ENCODE results near the gene UPK2.

DNA sequence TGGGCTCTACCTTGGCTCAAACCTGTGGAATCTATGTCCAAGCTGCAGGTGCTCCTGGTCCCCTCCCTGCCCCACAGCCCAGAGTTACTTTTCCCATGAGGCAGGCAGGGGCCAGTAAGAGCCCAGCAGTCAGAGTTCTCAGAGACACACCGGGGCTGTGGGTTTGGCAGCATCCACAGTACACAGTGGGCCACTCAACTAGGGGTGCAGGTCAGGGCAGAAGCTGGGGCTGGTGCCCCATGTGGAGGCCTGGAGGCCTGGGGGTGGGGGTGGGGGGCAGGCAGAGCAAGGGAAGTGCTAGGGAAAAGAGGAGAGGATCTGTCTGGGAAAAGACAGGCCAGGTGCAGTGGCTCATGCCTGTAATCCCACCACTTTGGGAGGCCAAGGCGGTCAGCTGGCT is 2.5 kb downstream of the UPK2 start:
- TF ChIP-seq, protein P1, sequence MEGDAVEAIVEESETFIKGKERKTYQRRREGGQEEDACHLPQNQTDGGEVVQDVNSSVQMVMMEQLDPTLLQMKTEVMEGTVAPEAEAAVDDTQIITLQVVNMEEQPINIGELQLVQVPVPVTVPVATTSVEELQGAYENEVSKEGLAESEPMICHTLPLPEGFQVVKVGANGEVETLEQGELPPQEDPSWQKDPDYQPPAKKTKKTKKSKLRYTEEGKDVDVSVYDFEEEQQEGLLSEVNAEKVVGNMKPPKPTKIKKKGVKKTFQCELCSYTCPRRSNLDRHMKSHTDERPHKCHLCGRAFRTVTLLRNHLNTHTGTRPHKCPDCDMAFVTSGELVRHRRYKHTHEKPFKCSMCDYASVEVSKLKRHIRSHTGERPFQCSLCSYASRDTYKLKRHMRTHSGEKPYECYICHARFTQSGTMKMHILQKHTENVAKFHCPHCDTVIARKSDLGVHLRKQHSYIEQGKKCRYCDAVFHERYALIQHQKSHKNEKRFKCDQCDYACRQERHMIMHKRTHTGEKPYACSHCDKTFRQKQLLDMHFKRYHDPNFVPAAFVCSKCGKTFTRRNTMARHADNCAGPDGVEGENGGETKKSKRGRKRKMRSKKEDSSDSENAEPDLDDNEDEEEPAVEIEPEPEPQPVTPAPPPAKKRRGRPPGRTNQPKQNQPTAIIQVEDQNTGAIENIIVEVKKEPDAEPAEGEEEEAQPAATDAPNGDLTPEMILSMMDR (conservative IDR thresholded peaks at IDR 0.05 in 1 of 2, IDR thresholded peaks at IDR 0.05 in 1 of 2; ENCODE audit: low read depth in 1 of 2, low read length in 2 of 2): no peak
- no peak for TF ChIP-seq EZH2 (IDR thresholded peaks at IDR 0.05; ENCODE audit: low read length, missing control alignments)
